Pulmonary artery endothelial cell (primary cell): ENCODE data around the gene XPO6. TPM values are rescaled to one million over a fixed set of nuclear protein-coding genes. Genes with fewer than 3 reads are reported as not detected.

Experiments used
- DNase-seq: peaks from one replicate; pipeline ENCODE4 v3.0.0-alpha.2; 2011; ENCODE audit warnings: low read depth, low spot score
- total RNA-seq: library from RNA; depleted of rRNA; stranded (reverse); fragments of >200 nt; gene quantifications from 2 replicates; pipeline ENCODE4 v1.2.3, GENCODE V29; 2014

Gene XPO6
- total RNA-seq, 1 donor from 2014 or later = 76.8 TPM

DNA sequence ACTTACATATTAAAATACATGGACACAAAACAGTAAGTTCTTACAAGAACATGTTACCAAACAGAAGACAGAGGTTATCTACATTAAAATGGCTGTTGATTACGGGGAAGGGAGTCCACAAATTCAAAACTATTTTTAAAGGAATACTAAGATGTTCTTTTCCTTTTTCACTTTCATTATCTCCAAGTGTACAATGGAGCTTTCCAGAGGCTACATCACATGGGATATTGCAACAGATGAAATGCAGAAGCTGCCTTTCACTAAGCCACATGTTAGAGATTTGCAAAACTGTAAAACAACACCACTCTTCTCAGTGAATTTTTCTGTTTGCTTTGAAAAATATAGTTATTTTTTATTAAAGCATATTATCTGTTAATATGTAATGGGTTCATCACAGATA is 53.6 kb downstream of the XPO6 start:
- DNase-seq = no peak

DNA sequence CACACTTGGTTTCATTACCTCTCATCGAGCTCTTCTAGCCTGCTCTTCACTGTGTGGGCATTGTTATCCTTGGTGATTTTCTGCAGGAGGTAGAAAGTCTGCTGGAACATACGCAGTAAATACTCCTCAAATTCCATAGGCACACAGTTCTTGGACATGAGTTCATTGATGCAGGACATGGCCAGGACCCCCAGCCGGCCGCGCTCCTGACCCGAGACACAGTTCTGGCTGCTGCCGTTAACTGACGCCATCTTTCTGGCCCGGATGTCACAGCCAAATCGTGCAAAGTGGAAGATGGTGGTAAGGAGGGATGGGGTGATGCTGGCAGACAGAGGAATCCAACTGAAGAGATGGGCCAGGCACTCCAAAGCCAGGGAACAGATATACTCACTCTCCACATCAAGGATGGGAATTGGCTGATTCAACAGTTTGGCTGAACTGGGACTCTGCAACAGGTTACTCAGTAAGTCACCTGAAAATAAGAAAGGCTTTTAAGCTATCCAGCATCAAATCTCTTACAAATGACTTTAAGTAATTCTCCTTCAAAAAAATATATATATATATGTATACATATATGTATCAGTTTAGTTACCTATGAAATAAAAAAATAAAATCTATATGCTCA is 55.6 kb downstream of the XPO6 start:
- DNase-seq = no peak

DNA sequence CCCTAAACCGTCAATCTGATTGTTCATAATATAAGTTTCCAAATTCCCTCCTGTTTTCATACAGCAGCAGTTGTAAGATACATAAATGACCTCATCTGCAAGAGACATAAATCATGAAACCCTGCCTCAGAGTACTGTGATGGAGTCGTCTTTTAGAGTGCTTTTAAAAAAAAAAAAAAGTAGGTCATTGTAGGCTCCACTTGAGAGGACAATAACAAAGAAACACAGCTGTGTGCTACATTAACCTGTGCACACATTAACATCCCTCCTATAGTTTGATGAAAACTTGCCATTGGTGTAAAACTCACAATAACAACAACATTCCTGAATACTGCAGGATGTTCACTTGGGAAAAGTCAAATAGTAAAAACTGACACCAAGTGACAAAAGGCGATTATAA is 56.5 kb downstream of the XPO6 start:
- DNase-seq = no peak

DNA sequence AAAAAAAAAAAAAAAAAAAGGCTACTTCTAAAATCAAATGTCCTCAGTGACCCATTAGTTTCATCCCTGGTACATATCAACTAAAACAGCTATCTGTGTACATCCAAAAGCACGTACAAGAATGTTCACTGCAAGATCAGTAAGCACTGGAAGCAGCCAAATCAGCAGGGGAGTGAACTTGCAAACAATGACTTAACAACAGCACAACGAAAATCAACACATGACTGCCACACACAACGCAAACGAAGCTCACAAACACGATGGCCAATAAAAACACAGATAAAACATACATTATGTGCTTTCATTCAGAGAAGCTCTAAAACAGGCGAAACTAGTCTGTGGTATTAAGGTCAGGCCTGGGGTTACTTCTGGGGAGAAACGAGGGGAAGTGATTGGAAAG is 60.6 kb downstream of the XPO6 start:
- no peak for DNase-seq

DNA sequence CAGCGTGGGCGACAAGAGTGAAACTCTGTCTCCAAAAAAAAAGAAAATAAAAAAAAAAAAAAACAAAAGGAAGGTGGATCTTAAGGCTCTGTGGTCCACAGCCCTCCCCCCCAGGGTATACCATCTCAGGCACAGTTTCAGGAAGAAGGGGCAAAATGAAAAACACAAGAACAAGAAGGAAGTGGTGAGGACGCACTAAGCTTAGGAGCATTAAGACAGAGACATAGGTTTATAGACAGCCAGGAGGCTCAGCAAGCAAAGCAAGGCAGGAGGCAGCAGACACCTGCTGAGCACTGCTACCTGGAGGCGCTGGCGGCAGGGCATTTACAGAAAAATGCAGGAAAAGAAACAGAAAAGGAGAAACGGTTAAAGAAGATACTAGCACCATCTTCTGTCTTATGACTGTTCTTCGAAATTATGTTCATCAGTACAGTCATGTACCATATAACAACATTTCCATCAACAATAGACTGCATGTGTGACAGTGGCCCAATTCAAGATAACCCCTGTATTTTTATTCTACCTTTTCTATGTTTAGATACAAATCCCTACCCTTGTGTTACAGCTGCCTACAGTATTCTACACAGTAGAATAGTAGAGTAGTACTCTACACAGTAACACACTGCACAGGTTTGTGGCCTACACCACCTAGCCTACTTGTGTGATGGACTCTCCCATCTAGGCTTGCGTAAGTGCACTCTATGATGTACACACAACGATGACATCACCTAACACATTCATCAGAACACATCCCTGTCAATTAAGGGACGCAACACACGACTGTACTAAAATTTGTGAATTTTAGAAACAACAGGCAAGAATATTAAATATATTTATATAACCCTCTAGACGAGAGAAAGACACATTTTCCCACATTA is 62.5 kb downstream of the XPO6 start:
- no peak for DNase-seq

DNA sequence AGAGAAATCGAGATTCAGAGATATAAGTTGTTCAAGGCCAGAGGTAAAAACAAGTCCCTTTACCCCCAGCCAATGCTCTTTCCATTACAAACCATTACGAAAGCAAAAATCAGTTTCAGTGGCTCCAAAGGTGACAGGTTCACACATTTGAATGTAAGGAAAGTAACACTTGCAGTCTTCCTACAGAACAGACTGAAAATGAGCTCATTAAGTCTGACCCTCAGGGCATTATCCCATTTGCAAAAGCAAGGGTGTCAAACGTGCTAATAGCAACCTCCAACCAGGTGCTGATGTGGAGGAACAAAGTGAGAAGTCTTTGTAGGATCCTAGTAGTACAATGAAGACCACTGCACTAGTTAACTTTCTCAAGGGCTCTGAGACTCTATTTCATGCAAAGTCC is 65.2 kb downstream of the XPO6 start:
- DNase-seq = no peak

DNA sequence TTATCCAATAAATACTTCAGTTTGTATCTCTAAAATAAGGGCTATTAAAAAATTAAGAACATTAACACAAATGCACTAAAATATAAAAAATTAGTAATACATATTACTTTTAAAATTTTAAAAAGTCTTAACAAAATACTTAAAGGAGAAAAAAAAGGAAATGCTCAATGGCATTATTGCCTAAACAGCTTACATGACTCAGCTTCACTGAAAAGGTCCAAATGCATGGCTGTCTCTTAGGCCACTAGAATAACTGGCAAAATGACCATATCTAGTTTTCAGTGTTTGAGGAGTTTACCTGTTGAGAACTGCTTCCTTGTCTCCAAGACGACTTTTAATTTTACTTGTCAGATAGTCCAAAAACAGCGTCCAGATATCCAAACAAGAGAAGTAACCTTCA is 66.0 kb downstream of the XPO6 start:
- no peak for DNase-seq

DNA sequence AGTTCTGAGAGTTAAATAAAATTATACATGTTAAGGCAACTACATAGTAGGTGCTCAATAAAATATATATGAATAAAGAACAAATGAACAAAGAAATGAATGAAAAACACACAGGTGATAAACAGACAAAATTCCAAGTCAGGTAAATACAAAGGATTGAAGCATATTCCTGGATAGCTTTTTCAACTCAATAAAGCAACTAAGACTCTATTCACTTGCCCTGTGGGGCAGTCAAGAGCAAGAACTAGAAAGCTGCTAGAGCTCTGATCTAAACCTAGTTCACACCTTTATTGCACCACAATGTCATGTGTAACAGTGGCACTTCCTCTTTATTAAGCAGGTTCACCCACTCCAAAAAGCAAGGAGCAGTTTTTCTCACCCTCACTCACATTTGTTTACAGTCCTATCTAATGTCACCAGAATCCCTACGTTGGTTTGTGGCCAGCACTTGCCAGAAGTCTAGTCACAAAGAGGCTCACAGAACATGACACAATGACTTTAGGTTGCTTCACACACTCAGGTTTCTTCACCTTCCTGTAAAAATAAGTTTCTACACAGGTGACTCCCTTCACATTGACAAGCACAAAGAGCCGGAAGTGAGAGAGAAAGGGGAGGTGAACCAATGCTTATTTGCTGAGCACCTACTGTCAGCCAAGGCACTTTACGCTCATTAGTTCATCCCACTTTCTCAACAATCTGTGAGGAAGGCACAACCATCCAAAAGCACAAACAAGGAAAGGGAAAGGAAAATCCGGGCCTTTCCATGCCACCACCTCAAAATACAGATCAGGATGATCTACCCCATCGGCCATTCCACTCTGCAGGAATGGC is 70.8 kb downstream of the XPO6 start:
- DNase-seq = no peak

DNA sequence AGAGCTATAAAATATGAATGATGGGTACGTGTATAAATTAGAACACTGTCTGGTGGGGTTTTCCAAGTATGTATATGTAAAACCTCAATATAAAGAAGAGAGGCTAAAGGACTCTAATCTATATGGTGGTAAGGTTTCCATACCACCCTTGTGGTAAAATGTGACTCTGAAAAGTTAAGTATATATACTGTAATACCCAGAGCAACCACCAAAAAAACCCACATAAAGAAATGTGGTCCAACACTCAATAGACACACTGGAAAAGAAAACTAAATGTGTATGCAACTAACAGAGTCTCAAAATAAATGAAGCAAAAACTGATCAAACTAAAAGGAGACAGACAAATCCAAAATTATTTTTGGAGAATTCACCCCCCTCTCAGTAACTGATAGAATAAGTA is 72.2 kb downstream of the XPO6 start:
- no peak for DNase-seq

DNA sequence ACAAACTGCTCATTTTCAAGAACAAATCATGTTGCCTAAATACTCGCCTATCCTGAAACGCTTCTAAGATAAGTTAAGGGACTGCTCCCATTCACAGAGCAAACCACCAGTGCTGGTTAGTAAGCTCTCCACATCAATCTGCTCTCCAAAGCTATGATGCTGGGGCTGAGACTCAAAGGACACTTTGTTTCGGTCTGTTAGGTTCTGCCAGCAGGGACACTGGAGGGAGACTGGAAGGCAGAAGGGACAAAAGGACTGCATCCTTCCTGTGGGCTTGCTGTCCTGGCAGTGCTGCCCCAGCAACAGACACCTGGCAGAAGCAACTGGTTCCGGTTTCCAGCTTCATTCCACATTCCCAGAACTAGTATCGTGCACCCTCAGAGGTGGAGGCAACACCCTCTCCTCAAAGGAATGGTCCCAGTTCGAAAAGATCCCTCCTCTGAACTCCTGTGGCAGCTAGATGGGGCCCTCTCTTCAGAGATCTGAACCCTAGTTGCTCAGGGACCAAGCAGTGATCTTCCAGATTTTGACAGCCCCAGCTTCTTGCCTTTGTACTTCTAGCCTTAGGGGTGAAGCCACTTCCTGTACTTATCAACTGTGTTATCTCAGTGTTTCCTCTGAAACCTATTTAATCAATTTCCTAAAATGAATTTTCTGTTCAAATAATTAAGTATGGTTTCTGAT is 74.9 kb downstream of the XPO6 start:
- no peak for DNase-seq

DNA sequence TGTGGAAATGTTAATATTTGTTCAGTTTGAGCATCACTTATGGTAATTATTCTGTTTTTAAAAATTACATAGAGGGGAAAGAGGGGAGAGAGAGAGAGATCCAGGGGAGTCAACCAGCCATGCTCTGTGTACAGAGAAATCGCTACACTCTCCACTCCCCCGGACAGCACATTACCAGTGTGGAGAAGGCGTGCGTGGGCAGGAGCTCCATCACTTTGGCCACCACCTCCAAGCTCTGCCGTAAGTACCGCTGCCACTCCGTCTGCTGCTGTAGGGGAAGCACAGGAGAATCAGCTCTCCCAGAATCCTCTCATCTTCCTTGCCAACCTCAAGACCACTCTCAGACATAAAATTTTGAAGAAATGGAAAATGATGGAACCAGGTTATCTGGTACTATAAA is 78.1 kb downstream of the XPO6 start:
- no peak for DNase-seq

DNA sequence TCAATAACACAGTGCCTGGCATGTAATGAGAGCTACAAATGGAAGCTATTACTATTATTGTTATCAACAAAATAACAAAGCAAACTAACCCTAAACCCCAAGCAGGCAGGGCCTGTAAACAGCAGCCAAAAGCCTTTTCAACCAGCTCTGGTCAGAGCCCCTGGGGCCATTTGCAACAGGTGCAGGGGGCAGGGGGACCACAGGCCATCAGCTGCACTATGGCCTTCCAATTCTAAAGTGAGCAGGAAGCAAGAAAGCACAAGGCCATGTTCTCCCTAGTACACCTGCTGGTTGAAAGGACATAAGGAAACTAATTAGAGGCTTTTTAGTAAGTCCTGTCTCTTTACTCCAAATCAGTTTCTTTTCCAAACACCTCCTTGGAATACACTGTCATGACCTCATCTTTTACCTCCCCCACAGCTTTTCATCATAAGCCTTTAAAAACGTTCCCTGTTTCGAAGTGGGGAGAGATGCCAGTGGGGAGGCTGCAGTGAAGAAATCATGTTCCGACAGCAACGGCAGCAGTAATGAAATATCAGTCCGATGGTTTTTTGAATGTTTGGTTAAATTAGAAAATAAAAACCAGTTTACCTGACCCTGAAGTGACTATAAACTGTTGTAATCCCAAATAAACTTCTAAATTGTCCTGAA is 79.9 kb downstream of the XPO6 start:
- DNase-seq = no peak

DNA sequence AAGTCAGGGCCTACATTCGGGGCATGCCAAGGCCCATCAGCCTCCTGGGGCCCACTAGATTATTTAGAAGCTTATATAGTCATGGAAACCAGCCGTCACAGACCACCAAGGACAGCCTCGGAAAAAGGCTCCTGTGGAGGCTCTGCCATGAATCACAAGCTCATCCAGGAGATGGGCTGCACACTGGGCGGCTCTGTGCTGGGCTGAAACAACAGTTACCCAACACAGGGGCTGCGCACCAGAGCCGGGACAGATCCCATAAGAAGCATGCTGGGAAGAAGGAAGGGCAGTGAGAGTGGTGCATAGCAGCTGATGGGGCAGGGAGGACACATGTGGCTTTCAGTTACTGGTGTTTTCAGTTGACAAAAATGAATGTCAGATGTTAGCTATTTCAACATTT is 80.6 kb downstream of the XPO6 start:
- no peak for DNase-seq

DNA sequence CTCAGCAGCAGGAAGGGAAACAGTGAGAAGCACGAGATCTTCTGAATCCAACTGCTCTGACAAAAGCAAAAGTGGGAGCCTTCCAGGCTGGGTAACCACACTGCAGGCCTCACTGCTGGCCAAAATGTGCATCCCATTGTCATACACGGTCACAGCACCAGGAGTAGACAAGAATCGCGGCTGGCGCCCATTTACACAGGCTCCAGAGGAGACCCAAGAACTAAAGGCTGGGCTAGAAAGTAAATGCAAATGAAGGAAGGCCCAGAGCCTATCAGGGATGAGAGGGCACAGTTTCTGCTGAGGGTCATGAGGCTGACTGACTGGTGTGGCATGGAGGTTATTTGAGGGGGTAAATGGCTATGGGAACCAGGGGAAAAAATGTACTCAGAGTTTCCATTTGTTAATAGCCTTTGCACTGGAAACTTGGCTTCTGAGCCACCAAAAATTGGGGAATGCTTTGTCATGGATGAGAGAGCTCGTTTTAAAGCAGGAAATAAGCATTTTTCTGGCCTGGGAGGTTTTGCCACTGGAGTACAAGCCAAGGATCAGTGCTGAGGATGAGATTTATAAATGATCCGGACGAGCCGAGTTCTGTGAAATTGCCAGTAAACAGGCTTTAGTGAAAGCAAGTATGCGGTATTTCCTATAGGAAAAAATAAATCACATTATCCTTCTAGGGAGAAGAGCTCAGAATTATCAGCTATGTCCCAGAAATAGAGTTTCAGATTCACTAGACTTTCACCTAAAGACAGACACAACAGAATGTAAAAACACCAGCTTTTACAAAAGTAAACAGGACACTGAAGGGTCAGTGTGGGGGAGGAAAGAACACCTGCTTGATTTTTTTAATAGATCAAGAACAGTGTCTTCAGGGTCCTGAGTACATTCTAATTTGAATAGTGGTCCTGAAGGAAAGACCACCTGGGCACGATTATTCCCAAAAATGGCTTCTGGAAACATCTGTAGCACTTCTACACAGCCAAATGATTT is 81.4 kb downstream of the XPO6 start:
- no peak for DNase-seq

DNA sequence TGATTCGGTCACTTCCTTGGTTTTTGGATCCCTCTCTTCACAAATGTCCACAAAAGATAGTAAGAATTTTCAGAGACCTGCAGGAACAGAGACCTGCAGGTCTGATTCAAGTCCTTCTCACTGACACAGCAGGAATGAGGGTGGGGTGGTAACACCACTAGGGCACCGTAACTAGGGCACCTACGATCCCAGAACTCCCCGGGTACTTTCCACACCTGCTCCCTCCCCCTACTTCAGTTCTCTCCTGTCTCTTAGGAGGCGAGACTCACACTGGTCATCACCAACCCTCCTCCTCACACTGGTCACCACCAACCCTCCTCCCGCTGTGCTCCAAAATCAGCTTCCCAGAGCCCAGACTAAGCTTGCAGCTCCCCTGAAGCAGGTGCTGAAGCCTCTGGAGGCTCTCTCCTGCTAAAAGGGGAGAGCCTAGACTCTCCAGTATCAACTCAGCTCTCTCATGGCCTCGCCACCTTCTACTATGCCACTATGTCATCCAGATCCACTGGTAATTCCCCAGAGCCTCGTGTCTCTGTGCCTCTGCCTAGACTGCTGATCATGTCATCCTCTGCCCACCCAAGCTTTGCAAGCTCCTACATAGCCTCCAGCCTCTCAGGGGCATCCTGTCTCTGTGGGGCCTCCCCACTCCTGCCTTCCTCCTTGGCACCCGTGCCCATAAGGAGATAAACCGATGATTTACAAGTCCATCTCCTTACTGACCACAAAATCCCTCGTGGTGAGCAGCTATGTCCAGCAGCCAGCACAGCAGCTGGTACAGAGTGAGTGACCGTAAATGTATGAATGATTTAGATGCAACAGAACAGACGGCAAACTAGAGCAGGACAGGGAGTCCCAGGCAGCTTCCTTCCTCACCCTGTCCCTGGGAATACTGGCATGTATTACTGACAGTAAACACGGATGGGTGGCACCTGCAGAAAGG is 84.8 kb downstream of the XPO6 start:
- no peak for DNase-seq

DNA sequence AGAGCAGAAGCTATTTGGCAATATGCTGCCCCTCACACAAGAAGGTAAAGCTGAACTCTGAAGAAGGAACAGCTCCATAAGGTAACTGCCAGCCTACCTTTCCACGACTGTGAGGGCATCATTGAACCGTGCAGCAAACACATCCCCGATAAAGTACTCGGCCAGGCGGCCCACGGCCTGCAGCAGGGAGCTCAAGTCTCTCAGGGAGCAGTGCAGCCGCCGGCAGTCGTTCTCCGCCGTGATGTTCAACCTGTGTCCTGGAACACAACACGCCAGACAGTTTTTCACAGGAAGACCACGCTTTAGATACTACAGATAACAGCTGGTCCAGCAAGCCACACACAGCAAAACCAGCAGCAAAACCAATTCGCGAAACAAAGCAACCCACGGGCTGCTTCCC is 86.2 kb downstream of the XPO6 start:
- no peak for DNase-seq

DNA sequence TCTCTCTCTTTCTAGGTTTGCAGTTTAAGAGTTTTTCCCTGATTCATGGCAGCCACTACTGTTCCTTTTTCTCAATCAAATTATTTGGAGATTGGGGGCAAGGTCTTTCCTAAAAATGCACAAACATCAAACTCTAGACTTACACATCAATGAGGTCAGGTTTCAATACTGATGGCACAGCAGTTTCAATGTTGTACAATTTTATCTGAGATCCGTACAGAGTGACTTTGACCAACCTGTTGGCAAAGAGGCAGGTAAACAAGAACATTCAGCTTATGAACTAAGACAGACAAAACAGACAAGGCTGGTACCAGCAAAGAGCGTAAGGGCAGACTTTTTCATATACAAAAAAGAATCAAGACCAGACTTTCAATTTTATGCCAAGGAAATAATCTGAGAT is 90.2 kb downstream of the XPO6 start:
- DNase-seq = no peak

DNA sequence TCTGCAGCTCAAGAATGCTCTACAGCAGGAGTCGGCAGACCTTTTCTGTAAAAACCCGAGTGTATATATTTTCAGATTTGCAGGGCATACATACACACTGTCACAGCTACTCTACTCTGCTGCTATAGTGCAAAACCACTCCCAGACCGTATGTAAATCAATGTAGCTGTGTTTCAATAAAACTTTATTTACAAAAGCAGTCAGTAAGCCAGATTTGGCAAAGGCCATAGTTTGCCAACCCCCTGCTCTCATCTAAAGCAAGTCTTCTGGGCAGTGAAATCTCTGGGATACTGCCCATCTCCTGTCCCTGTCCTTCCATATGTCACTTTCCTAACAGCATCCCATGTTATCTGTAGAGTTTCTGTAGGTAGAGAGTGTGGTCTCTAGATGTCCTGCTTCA is 91.0 kb downstream of the XPO6 start:
- no peak for DNase-seq

DNA sequence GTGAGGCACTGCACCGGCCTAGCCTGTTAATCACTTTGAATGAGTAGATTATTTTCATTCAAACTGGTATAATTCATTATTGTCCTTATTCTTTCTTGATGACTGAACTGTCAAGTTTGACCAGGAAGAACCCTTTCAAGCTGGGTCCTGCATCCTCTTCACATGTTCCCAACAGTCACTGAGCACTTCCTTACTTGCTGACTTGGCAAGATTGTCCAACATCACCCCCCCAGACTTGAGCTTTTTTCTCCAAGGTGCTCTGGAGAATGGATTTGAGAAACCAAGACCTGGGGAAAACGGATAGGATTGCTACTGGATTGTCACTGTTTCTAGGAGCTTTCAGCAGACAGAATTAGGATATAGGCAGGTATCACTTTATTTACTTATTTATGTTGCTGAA is 93.1 kb downstream of the XPO6 start:
- DNase-seq = no peak
